GM12891 (cell line): ENCODE data around the gene ABHD14A.

ENCODE experiments used
- PAX5 ChIP-seq: IDR thresholded peaks from 2 replicates; pipeline ENCODE4 v1.6.1; 2011; ENCODE audit warnings: low read length, moderate library complexity, mild to moderate bottlenecking; ENCODE audit not compliant: insufficient read depth, severe bottlenecking
- POLR2A ChIP-seq: IDR thresholded peaks from 2 replicates; pipeline ENCODE4 v1.6.1; 2011; ENCODE audit warnings: low read depth, low read length, control low read depth
- POLR2AphosphoS5 ChIP-seq: IDR thresholded peaks from 2 replicates; pipeline ENCODE4 v1.6.1; 2011; ENCODE audit warnings: low read depth, low read length, control low read depth
- SPI1 ChIP-seq: IDR thresholded peaks from 2 replicates; pipeline ENCODE4 v1.6.1; 2011; ENCODE audit warnings: low read depth, low read length, control low read depth
- TAF1 ChIP-seq: IDR thresholded peaks from 2 replicates; pipeline ENCODE4 v1.6.1; 2011; ENCODE audit warnings: low read depth, low read length, control low read depth

DNA sequence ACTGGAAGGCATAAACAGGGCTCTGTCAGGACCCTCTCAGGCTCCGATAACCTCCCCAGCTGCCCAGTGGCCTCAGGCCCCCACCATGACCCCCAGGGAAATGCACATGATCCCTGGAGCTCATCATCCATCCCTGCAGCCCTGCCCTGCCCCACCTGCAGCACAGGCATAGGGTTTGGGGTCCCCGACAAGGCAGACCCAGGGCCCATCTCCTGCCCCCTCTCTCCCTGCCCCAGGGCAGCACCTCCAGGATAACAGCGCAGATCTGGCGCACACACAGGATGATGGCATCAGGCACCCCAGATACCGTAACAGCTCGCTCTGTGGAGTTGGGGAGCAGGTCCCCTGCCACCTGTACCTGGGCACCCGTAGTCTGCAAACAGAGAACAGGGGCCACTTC lies 15.2 kb upstream of the ABHD14A start:
- no peak for TF ChIP-seq POLR2A
- no peak for TF ChIP-seq POLR2AphosphoS5
- TF ChIP-seq SPI1: no peak
- TF ChIP-seq TAF1: no peak
- no peak for TF ChIP-seq PAX5
